Suprapubic skin (tissue), 4 donors: ENCODE results near the gene BAZ1A. TPM values are rescaled to one million over a fixed set of nuclear protein-coding genes. Genes with fewer than 3 reads are reported as not detected.

Source experiments
- DNase-seq, 2 donors: peaks; one replicate each; pipeline ENCODE4 v3.0.0-alpha.2; 2019; ENCODE audit warnings: low spot score in 2 of 2
- H3K27ac ChIP-seq: fragments of 200-600 bp; sonication (generic); one replicate; pipeline ENCODE4 v1.5.1; 2019
- H3K27me3 ChIP-seq: fragments of 200-600 bp; sonication (generic); one replicate; pipeline ENCODE4 v1.5.1; 2019
- H3K36me3 ChIP-seq: fragments of 200-600 bp; sonication (generic); one replicate; pipeline ENCODE4 v1.5.1; 2019
- H3K4me1 ChIP-seq: fragments of 200-600 bp; sonication (generic); one replicate; pipeline ENCODE4 v1.5.1; 2019
- H3K4me3 ChIP-seq: fragments of 200-600 bp; sonication (generic); one replicate; pipeline ENCODE4 v1.5.1; 2019; ENCODE audit warnings: mild to moderate bottlenecking
- H3K9me3 ChIP-seq: fragments of 200-600 bp; sonication (generic); one replicate; pipeline ENCODE4 v1.5.1; 2019
- EP300 ChIP-seq: sonication (generic); formaldehyde crosslinking; IDR thresholded peaks from one replicate; pipeline ENCODE4 v1.6.1; 2017; ENCODE audit warnings: antibody characterized with exemption
- POLR2A ChIP-seq, 2 donors: fragments of 450-650 bp; IDR thresholded peaks; one replicate each; pipeline ENCODE4 v1.6.1; 2017; ENCODE audit warnings: antibody characterized with exemption in 2 of 2, mild to moderate bottlenecking in 2 of 2, moderate library complexity in 2 of 2
- POLR2AphosphoS5 ChIP-seq, 3 donors: sonication (generic); formaldehyde crosslinking; IDR thresholded peaks; one replicate each; pipeline ENCODE4 v1.6.1; 2017; ENCODE audit warnings: antibody characterized with exemption in 3 of 3
- WGBS: methylation state at CpG from one replicate; pipeline ENCODE4 v1.1.5; 2018; 5-methylcytosine and 5-hydroxymethylcytosine counted together
- total RNA-seq, 4 donors: library from RNA; depleted of rRNA; stranded (reverse); fragments of >200 nt; gene quantifications; one replicate each; pipeline ENCODE4 v1.1.0, GENCODE V29; 2016
- TF ChIP-seq, protein P1 (sequence below), 2 donors: fragments of 200-600 bp in 1 of 2; fragments of 450-650 bp in 1 of 2; sonication (generic) in 1 of 2; IDR thresholded peaks; one replicate each; pipeline ENCODE4 v1.5.1; 2016 to 2019; ENCODE audit warnings: antibody characterized with exemption in 2 of 2, mild to moderate bottlenecking in 1 of 2, moderate library complexity in 1 of 2

The BAZ1A gene
- total RNA-seq, 4 donors from 2014 or later: 37.0 to 95.1 (median 55.7) TPM

DNA sequence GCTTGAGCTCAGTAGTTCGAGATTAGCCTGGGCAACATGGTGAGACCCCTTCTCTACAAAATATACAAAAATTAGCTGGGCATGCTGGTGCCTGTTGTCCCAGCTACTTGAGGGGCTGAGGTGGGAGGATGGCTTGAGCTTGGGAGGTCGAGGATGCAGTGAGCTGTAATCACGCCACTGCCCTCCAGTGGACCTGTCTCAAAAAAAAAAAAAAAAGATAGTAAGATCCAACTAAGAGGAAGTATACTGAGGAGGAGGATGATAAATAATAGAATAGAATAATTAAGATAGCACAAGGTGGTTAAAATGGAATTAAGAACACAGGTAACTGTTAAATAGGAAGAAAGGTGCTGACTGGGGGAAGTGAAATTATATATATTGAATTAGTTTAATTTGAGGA, 37.0 kb upstream of the BAZ1A start:
- no peaks in the 10 kb centered on the region for H3K9me3 ChIP-seq
- H3K27ac ChIP-seq: no peak overlapping the region
- no peak overlapping the region for H3K4me3 ChIP-seq
- H3K36me3 ChIP-seq: no peaks in the 10 kb centered on the region
- no peaks in the 10 kb centered on the region for H3K4me1 ChIP-seq
- no peak for DNase-seq
- TF ChIP-seq EP300 (no peak), POLR2AphosphoS5 (IDR thresholded peaks at IDR 0.05) (no peak), POLR2A (IDR thresholded peaks at IDR 0.05) (no peak)
- TF ChIP-seq, protein P1, sequence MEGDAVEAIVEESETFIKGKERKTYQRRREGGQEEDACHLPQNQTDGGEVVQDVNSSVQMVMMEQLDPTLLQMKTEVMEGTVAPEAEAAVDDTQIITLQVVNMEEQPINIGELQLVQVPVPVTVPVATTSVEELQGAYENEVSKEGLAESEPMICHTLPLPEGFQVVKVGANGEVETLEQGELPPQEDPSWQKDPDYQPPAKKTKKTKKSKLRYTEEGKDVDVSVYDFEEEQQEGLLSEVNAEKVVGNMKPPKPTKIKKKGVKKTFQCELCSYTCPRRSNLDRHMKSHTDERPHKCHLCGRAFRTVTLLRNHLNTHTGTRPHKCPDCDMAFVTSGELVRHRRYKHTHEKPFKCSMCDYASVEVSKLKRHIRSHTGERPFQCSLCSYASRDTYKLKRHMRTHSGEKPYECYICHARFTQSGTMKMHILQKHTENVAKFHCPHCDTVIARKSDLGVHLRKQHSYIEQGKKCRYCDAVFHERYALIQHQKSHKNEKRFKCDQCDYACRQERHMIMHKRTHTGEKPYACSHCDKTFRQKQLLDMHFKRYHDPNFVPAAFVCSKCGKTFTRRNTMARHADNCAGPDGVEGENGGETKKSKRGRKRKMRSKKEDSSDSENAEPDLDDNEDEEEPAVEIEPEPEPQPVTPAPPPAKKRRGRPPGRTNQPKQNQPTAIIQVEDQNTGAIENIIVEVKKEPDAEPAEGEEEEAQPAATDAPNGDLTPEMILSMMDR (IDR thresholded peaks at IDR 0.05): no peak
- no peaks in the 10 kb centered on the region for H3K27me3 ChIP-seq
- 81% methylated on average over 3 of the region's 3 CpGs for WGBS

DNA sequence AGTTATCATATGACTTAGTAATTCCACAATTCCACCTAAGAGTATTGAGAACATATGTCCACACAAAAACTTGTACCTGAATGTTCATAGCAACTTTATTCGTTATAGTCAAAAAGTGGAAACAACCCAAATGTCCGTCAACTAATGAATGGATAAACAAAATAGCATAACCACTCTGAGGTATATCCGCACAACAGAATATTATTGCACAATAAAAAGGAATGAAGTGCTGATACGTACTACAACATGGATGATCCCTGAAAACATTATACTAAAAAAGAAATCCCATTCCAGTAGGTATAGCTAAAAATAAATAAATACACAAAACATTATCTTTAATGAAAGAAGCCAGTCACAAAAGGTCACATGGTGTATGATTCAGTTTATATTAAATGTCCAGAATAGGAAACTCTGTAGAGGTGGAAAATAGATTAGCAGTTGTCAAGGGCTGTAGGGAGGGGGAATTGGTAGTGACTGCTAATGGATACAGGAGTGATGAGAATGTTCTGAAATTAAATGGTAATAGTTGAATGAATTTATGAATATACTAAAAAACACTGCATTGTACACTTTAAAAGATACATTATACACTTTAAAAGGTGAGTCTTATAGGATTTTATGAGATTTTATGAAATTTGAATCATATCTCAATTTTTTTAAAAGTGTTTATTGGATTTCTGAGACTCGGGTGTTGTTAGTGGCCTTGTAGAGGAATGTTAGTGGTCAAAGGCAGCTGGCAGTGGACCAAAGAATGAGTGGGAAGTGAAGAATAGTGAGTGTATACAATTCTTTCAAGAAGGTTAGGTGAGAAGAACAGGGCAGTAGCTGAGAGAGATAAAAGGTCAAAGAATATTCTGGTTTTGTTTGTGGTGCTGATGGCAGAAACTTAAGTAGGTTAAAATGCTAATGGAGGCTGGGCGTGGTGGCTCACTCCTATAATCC, 36.3 kb upstream of the BAZ1A start:
- H3K9me3 ChIP-seq: no peaks in the 10 kb centered on the region
- no peaks in the 10 kb centered on the region for H3K4me1 ChIP-seq
- 77% methylated on average over 6 of the region's 6 CpGs for WGBS
- no peak overlapping the region for H3K27ac ChIP-seq
- H3K4me3 ChIP-seq: no peak overlapping the region
- DNase-seq: no peak
- no peaks in the 10 kb centered on the region for H3K27me3 ChIP-seq
- no peaks in the 10 kb centered on the region for H3K36me3 ChIP-seq
- TF ChIP-seq, protein P1 (IDR thresholded peaks at IDR 0.05): no peak
- TF ChIP-seq POLR2AphosphoS5 (IDR thresholded peaks at IDR 0.05) (no peak), POLR2A (IDR thresholded peaks at IDR 0.05) (no peak), EP300 (no peak)

DNA sequence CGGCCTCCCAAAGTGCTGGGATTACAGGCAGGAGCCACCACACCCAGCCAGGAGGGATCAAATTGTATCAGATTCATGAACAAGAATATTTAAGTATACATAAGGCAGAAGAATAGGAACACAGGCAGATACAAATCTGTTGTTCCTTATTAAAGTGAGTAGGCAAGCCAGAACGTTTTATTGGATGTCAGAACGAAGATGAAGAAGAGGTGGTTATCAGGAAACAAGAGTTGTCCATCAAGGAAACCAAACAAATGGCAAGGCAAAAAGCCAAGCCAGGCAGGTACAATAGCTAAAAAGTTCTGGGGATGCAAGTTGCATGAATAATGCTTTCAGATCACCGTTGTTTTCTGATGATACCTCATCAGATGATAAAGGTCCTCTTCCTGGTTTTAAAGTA, 31.1 kb upstream of the BAZ1A start:
- H3K4me3 ChIP-seq: no peak overlapping the region
- WGBS: 85% methylated on average over 4 of the region's 4 CpGs
- H3K27me3 ChIP-seq: no peaks in the 10 kb centered on the region
- no peaks in the 10 kb centered on the region for H3K36me3 ChIP-seq
- no peaks in the 10 kb centered on the region for H3K4me1 ChIP-seq
- H3K9me3 ChIP-seq: no peaks in the 10 kb centered on the region
- H3K27ac ChIP-seq: no peak overlapping the region
- DNase-seq: no peak
- TF ChIP-seq, protein P1 (IDR thresholded peaks at IDR 0.05): no peak
- TF ChIP-seq POLR2AphosphoS5 (IDR thresholded peaks at IDR 0.05): no peak
- no peak for TF ChIP-seq EP300
- no peak for TF ChIP-seq POLR2A (IDR thresholded peaks at IDR 0.05)

DNA sequence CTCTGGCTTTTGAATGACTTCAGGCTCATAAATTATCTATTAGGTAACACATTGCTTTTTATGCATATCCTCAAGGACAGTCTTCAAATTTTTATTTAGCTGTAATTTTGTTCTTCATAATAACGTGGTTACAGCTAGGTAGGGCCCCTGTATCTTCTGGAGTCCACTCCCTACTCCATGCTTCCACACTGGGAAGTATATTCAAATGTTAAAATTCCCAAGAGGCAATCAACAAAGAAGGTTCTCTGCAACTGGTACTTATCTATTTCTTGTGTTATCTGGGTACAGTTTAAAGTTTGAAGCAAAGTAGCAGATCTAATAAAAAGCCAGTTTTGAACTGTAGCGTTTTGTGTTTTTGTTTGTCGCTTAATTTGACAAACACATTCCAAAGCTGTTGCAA, 20.1 kb upstream of the BAZ1A start:
- H3K4me1 ChIP-seq: no peaks in the 10 kb centered on the region
- TF ChIP-seq, protein P1 (IDR thresholded peaks at IDR 0.05): no peak
- no peak overlapping the region for H3K4me3 ChIP-seq
- no peak for DNase-seq
- WGBS: 69% methylated on average over 3 of the region's 3 CpGs
- H3K9me3 ChIP-seq: no peaks in the 10 kb centered on the region
- no peak overlapping the region for H3K27ac ChIP-seq
- H3K27me3 ChIP-seq: no peaks in the 10 kb centered on the region
- H3K36me3 ChIP-seq: no peaks in the 10 kb centered on the region

DNA sequence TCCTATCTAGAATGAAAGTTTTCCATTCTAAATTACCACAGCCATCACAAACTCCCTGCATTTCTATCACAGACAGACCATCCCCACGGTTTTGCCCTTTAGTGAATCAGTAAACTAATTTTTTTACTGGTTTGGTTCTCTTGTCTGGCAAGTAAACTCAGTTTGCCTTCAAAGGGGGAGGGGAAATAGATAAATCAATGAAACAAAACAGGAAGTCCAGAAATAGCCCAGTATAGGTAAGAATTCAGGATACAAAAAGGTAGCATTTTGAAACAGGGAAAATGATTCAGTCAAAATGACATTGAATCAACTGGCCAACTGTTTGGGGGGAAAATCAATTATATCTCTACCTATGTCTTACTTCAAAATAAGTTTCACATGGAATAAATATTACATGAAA, 15.8 kb upstream of the BAZ1A start:
- H3K36me3 ChIP-seq: no peaks in the 10 kb centered on the region
- no peak for TF ChIP-seq EP300
- no peak for TF ChIP-seq POLR2AphosphoS5 (IDR thresholded peaks at IDR 0.05)
- TF ChIP-seq, protein P1 (IDR thresholded peaks at IDR 0.05): no peak
- TF ChIP-seq POLR2A (IDR thresholded peaks at IDR 0.05): no peak
- no peaks in the 10 kb centered on the region for H3K4me1 ChIP-seq
- 61% methylated on average over 1 of the region's 1 CpG for WGBS
- H3K27me3 ChIP-seq: no peaks in the 10 kb centered on the region
- no peak overlapping the region for H3K4me3 ChIP-seq
- H3K27ac ChIP-seq: no peak overlapping the region
- no peaks in the 10 kb centered on the region for H3K9me3 ChIP-seq
- no peak for DNase-seq
